Measurements from ENCODE around the gene ISLR2.

DNA sequence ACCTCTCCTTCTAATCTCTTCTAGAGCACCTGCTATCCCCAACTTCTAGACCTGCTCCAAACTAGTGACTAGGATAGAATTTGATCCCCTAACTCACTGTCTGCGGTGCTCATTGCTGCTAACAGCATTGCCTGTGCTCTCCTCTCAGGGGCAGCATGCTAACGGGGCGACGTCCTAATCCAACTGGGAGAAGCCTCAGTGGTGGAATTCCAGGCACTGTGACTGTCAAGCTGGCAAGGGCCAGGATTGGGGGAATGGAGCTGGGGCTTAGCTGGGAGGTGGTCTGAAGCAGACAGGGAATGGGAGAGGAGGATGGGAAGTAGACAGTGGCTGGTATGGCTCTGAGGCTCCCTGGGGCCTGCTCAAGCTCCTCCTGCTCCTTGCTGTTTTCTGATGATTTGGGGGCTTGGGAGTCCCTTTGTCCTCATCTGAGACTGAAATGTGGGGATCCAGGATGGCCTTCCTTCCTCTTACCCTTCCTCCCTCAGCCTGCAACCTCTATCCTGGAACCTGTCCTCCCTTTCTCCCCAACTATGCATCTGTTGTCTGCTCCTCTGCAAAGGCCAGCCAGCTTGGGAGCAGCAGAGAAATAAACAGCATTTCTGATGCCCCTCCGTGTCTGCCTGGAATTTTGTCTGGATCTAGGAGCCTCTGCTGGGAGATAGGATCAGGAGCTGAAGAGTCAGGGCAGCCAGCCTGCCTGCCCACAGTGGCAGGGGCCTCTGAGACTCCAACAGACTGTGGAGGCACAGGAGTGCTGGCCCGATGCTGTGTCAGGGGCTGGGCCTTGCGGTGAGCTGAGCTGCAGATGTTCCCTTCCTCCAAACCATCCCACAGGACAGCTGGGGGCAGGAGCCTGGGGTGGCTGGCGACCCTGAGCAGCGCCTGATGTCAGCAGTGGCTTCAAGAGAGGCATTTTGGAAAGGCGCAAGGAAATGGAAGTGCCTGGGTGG is 46.2 kb downstream of the ISLR2 start:
- TF ChIP-seq BCL6B (tag by site-specific recombination; IDR thresholded peaks at IDR 0.05) (no peak), ZNF133 (tag by site-specific recombination; IDR thresholded peaks at IDR 0.05) (no peak), ZNF146 (tag by site-specific recombination; IDR thresholded peaks at IDR 0.05) (no peak), OSR2 (tag by site-specific recombination; IDR thresholded peaks at IDR 0.05) (no peak), SP7 (tag by site-specific recombination; IDR thresholded peaks at IDR 0.05) (no peak), ZNF664 (tag by site-specific recombination; IDR thresholded peaks at IDR 0.05) (no peak), ZBTB8A (tag by site-specific recombination; IDR thresholded peaks at IDR 0.05) (no peak), ZNF184 (tag by site-specific recombination; IDR thresholded peaks at IDR 0.05) (no peak), WT1 (tag by site-specific recombination; IDR thresholded peaks at IDR 0.05) (no peak)
- TF ChIP-seq, protein P1, sequence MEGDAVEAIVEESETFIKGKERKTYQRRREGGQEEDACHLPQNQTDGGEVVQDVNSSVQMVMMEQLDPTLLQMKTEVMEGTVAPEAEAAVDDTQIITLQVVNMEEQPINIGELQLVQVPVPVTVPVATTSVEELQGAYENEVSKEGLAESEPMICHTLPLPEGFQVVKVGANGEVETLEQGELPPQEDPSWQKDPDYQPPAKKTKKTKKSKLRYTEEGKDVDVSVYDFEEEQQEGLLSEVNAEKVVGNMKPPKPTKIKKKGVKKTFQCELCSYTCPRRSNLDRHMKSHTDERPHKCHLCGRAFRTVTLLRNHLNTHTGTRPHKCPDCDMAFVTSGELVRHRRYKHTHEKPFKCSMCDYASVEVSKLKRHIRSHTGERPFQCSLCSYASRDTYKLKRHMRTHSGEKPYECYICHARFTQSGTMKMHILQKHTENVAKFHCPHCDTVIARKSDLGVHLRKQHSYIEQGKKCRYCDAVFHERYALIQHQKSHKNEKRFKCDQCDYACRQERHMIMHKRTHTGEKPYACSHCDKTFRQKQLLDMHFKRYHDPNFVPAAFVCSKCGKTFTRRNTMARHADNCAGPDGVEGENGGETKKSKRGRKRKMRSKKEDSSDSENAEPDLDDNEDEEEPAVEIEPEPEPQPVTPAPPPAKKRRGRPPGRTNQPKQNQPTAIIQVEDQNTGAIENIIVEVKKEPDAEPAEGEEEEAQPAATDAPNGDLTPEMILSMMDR (tag by site-specific recombination; IDR thresholded peaks at IDR 0.05) = no peak
- TF ChIP-seq, protein P2, sequence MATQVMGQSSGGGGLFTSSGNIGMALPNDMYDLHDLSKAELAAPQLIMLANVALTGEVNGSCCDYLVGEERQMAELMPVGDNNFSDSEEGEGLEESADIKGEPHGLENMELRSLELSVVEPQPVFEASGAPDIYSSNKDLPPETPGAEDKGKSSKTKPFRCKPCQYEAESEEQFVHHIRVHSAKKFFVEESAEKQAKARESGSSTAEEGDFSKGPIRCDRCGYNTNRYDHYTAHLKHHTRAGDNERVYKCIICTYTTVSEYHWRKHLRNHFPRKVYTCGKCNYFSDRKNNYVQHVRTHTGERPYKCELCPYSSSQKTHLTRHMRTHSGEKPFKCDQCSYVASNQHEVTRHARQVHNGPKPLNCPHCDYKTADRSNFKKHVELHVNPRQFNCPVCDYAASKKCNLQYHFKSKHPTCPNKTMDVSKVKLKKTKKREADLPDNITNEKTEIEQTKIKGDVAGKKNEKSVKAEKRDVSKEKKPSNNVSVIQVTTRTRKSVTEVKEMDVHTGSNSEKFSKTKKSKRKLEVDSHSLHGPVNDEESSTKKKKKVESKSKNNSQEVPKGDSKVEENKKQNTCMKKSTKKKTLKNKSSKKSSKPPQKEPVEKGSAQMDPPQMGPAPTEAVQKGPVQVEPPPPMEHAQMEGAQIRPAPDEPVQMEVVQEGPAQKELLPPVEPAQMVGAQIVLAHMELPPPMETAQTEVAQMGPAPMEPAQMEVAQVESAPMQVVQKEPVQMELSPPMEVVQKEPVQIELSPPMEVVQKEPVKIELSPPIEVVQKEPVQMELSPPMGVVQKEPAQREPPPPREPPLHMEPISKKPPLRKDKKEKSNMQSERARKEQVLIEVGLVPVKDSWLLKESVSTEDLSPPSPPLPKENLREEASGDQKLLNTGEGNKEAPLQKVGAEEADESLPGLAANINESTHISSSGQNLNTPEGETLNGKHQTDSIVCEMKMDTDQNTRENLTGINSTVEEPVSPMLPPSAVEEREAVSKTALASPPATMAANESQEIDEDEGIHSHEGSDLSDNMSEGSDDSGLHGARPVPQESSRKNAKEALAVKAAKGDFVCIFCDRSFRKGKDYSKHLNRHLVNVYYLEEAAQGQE (tag by site-specific recombination; IDR thresholded peaks at IDR 0.05) = no peak

Measured in HEK293 (cell line).